Colon (tissue), 2 donors: ENCODE results near the gene SESN1.

Experiments
- FAIRE-seq: peaks from 2 replicates; lab custom pipeline; 2012; peaks lifted over from hg19 to GRCh38; lab: Jason Lieb, UNC
- donor health status: control.
- donor health status: control.

The SESN1 gene

GRCh38 chr6:109028439-109028838 lies 66.2 kb downstream of the SESN1 start:
- no peak for FAIRE-seq

- no peak for FAIRE-seq
These were observed 66.7 kb downstream of the SESN1 start for GRCh38 chr6:109027964-109028363.

- peak; percentile 18 for FAIRE-seq
These were observed 69.0 kb downstream of the SESN1 start for GRCh38 chr6:109025639-109026038.

GRCh38 chr6:109024784-109025183 lies 69.9 kb downstream of the SESN1 start:
- no peak for FAIRE-seq

GRCh38 chr6:109024368-109024767 lies 70.3 kb downstream of the SESN1 start:
- no peak for FAIRE-seq

- FAIRE-seq = no peak
These were observed 71.2 kb downstream of the SESN1 start for GRCh38 chr6:109023356-109023925.

- no peak for FAIRE-seq
These were observed 72.8 kb downstream of the SESN1 start for GRCh38 chr6:109021870-109022269.

- no peak for FAIRE-seq
These were observed 74.7 kb downstream of the SESN1 start for GRCh38 chr6:109019911-109020310.

GRCh38 chr6:109015176-109015575 lies 79.5 kb downstream of the SESN1 start:
- no peak for FAIRE-seq

GRCh38 chr6:109014606-109015005 lies 80.0 kb downstream of the SESN1 start:
- no peak for FAIRE-seq

- FAIRE-seq = peak; percentile 53
These were observed 80.9 kb downstream of the SESN1 start for GRCh38 chr6:109013656-109014305.

GRCh38 chr6:109010705-109011102 lies 83.9 kb downstream of the SESN1 start:
- no peak for FAIRE-seq

- FAIRE-seq = peak; percentile 66
These were observed 84.5 kb downstream of the SESN1 start for GRCh38 chr6:109009962-109010704.

GRCh38 chr6:109009236-109009961 lies 85.2 kb downstream of the SESN1 start:
- FAIRE-seq = no peak

GRCh38 chr6:109008537-109009235 lies 86.0 kb downstream of the SESN1 start:
- FAIRE-seq = no peak

GRCh38 chr6:109008054-109008453 lies 86.6 kb downstream of the SESN1 start:
- peak; percentile 84 for FAIRE-seq

GRCh38 chr6:109007521-109007920 lies 87.1 kb downstream of the SESN1 start:
- no peak for FAIRE-seq

- FAIRE-seq = no peak
These were observed 87.8 kb downstream of the SESN1 start for GRCh38 chr6:109006818-109007217.

GRCh38 chr6:109002882-109003281 lies 91.8 kb downstream of the SESN1 start:
- FAIRE-seq = peak; percentile 41

GRCh38 chr6:109002051-109002697 lies 92.5 kb downstream of the SESN1 start:
- FAIRE-seq = no peak

- FAIRE-seq = no peak
These were observed 93.3 kb downstream of the SESN1 start for GRCh38 chr6:109001291-109001894.
